HS-5 (cell line): ENCODE measurements around the gene ZBTB22.
"Not testable (repeated sequence)": the region's sequence is repeated elsewhere in the genome, so short reads cannot be mapped to it uniquely, and the experiment has no call there.

Experiments used
- DNase-seq: peaks from one replicate; pipeline ENCODE4 v3.0.0-alpha.2; 2012; ENCODE audit warnings: low read depth

ZBTB22 gene

GRCh38 chr6:33301877-33302276, 15.7 kb downstream of the ZBTB22 start:
- DNase-seq = no peak

- peak; percentile 68 for DNase-seq
Measured at GRCh38 chr6:33299237-33299944, 18.2 kb downstream of the ZBTB22 start.

GRCh38 chr6:33298773-33299236, 18.7 kb downstream of the ZBTB22 start, which contains the start of gene RGL2:
Gene RGL2 (minus strand): TSS chr6:33298942. CDS start chr6:33298610, 332 bp downstream.
- DNase-seq = no peak

- DNase-seq = peak; percentile 63
Measured at GRCh38 chr6:33297956-33298772, 19.4 kb downstream of the ZBTB22 start.

- DNase-seq = no peak
Measured at GRCh38 chr6:33297406-33297955, 20.1 kb downstream of the ZBTB22 start.

GRCh38 chr6:33296797-33297405, 20.6 kb downstream of the ZBTB22 start:
- no peak for DNase-seq

GRCh38 chr6:33295621-33296369, 21.7 kb downstream of the ZBTB22 start:
- DNase-seq = no peak

- no peak for DNase-seq
Measured at GRCh38 chr6:33294086-33294823, 23.3 kb downstream of the ZBTB22 start.

- no peak for DNase-seq
Measured at GRCh38 chr6:33292996-33293682, 24.4 kb downstream of the ZBTB22 start.

GRCh38 chr6:33290459-33290858, 27.1 kb downstream of the ZBTB22 start:
- DNase-seq = no peak

GRCh38 chr6:33289784-33290315, 27.7 kb downstream of the ZBTB22 start:
- DNase-seq = no peak

GRCh38 chr6:33288921-33289783, 28.4 kb downstream of the ZBTB22 start, which contains the start of the genes PFDN6 and WDR46:
Gene PFDN6 (plus strand): TSS chr6:33289601. CDS start chr6:33289857, 256 bp downstream.
Gene WDR46 (minus strand): TSS chr6:33289239. CDS start chr6:33289170, 69 bp downstream.
- DNase-seq = peak; percentile 87

- DNase-seq = no peak
Measured at GRCh38 chr6:33288141-33288920, 29.2 kb downstream of the ZBTB22 start.

- DNase-seq = no peak
Measured at GRCh38 chr6:33286946-33287914, 30.3 kb downstream of the ZBTB22 start.

- DNase-seq = not testable (repeated sequence)
Measured at GRCh38 chr6:33285214-33285613, 32.3 kb downstream of the ZBTB22 start.

- no peak for DNase-seq
Measured at GRCh38 chr6:33280539-33280938, 37.0 kb downstream of the ZBTB22 start.
